ENCODE measurements around the gene SLC35G3.

DNA sequence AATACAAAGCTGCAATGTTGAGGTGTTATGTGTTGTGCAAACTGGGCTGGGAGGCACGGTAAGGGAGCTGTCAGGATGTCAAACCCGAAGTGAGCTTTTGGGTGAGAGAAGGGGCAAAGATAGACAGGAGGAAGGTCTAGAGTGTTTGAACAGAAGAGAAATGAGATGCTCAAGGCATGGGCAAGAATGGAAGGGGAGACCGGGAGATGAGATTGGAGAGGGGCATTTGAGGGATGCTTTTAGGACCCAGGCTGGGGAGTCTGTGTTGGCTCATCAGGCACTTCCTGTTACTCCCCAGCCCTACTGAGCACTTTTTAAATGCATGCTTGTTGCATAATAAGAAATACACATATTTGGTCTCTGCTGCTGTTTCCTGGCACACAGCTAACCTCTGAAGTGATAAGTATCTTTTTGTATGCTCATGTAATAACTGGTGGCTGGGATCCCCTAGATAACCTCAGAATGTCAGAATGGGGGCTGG, 32.9 kb downstream of the SLC35G3 start:
- no peak for TF ChIP-seq JUND (IDR thresholded peaks at IDR 0.05; ENCODE audit: low read length)
- TF ChIP-seq EGR1 (IDR thresholded peaks at IDR 0.05; ENCODE audit: borderline replicate concordance, low read depth, low read length): no peak
- TF ChIP-seq, protein P1, sequence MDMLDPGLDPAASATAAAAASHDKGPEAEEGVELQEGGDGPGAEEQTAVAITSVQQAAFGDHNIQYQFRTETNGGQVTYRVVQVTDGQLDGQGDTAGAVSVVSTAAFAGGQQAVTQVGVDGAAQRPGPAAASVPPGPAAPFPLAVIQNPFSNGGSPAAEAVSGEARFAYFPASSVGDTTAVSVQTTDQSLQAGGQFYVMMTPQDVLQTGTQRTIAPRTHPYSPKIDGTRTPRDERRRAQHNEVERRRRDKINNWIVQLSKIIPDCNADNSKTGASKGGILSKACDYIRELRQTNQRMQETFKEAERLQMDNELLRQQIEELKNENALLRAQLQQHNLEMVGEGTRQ (IDR thresholded peaks at IDR 0.05; ENCODE audit: low read length): no peak
- TF ChIP-seq, protein P2, sequence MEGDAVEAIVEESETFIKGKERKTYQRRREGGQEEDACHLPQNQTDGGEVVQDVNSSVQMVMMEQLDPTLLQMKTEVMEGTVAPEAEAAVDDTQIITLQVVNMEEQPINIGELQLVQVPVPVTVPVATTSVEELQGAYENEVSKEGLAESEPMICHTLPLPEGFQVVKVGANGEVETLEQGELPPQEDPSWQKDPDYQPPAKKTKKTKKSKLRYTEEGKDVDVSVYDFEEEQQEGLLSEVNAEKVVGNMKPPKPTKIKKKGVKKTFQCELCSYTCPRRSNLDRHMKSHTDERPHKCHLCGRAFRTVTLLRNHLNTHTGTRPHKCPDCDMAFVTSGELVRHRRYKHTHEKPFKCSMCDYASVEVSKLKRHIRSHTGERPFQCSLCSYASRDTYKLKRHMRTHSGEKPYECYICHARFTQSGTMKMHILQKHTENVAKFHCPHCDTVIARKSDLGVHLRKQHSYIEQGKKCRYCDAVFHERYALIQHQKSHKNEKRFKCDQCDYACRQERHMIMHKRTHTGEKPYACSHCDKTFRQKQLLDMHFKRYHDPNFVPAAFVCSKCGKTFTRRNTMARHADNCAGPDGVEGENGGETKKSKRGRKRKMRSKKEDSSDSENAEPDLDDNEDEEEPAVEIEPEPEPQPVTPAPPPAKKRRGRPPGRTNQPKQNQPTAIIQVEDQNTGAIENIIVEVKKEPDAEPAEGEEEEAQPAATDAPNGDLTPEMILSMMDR (IDR thresholded peaks at IDR 0.05; ENCODE audit: control extremely low read depth in 1 of 3, insufficient read depth in 1 of 3, low read depth in 1 of 3, low read length in 3 of 3): no peak
- TF ChIP-seq EZH2 (IDR thresholded peaks at IDR 0.05; ENCODE audit: low read depth, low read length, severe bottlenecking): no peak
- TF ChIP-seq POLR2AphosphoS5 (IDR thresholded peaks at IDR 0.05; ENCODE audit: low read depth, low read length): no peak
- no peak for TF ChIP-seq BACH1 (IDR thresholded peaks at IDR 0.05; ENCODE audit: low read length)
